Measurements from ENCODE around the gene UIMC1.
"Not testable (repeated sequence)": the region's sequence is repeated elsewhere in the genome, so short reads cannot be mapped to it uniquely, and the experiment has no call there.

The UIMC1 gene

DNA sequence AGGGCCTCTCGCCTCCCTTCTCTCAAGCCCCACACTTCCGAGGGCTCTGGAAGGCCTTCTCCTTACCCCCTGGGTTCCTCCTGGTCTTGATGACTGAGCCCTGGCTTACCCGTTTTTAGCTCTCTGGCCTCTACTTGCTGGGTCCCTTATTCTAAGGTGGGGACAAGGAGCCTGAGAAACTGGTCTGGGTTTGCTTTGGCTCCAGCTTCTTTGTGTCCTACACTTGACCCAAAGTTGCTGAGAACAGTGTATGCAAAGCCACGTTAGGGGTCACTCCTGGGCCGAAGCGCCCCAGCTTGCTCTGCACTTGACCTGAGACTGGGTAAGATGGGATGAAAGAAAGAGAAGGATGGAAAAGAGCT, 16.7 kb upstream of the UIMC1 start:
- DNase-seq (peak in 1 of 2 donors; percentile 15), ATAC-seq (peak; percentile 13)
- H3K4me3 Mint-ChIP-seq: peak overlapping the region; percentile 97 to 99
- peak overlapping the region; percentile 98 to 99 for H3K27ac Mint-ChIP-seq
- H3K4me1 Mint-ChIP-seq: peaks cover 45% of the 10 kb centered on the region
- H3K27me3 Mint-ChIP-seq: no peaks in the 10 kb centered on the region
- no peaks in the 10 kb centered on the region for H3K9me3 Mint-ChIP-seq

DNA sequence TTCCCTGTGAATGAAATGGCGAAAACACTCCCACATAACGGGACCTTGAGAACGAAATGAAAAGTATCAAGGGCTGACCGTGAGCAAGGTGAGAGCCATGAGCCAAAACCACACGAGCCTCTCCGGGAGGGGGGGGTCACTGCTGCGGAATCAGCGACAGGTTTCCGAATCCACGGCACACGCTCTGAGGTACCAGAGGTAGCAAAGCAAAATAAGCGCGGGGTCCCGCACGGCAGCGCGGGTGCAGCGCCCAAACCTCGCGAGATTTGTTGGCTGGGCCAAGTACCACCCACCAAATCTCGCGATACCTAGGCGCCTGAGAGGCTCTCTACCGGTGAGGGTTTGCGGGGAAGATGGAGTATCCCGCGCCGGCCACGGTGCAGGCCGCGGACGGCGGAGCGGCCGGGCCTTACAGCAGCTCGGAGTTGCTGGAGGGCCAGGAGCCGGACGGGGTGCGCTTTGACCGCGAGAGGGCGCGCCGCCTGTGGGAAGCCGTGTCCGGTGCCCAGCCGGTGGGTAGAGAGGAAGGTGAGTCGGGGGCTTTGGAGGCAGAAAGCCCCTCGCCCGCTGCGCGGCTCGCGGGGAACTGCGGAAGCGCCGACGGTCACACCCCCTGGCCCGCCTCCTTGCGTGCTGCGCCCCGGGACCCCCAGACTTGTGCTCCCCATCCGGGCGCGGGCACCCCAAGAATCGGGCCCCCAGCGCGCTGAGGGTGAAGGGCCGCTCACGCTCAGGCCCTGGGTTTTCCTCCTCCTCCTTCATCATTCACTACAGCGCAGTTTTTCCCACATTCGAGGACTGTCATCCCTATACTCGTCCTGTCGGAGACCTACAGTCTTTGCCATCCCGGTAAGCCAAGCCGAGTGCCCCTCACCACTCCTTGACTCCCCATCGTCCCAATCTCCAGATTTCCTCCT, 16.1 kb upstream of the UIMC1 start, which contains the start of gene ZNF346:
ZNF346 (plus strand) TSS at position 311 of the 917 bp plus-strand sequence; CDS start at position 354, 43 bp downstream.
- Mint-ChIP-seq H3K27me3 (no peaks in the 10 kb centered on the region), H3K27ac (peak within 1 kb of the TSS; percentile 98 to 99), H3K4me3 (peak within 1 kb of the TSS; percentile 97 to 99), H3K4me1 (peaks cover 45% of the 10 kb centered on the region), H3K9me3 (no peaks in the 10 kb centered on the region)
- ATAC-seq: peak; percentile 98
- DNase-seq: peak; percentile 94

DNA sequence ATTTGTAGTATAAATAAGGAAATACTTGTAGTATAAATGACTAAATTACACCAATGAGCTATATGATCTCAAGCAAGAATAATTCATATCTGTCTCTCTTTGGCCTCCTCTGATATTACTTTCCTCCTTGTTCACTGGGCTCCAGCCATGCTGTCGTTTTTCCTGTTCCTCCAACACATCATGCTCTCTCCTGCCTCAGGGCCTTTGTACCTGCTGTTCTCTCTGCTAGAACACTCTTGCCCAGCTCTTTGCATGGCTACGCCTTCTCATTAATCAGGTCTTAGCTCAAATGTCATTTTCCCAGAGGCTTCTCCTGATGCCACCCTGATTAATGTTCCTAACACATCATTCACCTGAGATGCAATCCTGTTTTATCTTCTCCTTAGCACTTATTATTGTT, 13.5 kb upstream of the UIMC1 start:
- no peak for DNase-seq
- no peak overlapping the region for H3K27ac Mint-ChIP-seq
- no peaks in the 10 kb centered on the region for H3K27me3 Mint-ChIP-seq
- H3K4me1 Mint-ChIP-seq: peaks cover 37% of the 10 kb centered on the region
- ATAC-seq: no peak
- no peak overlapping the region for H3K4me3 Mint-ChIP-seq
- H3K9me3 Mint-ChIP-seq: no peaks in the 10 kb centered on the region

- Mint-ChIP-seq H3K9me3 (no peaks in the 10 kb centered on the region), H3K27ac (no peak overlapping the region), H3K4me3 (no peak overlapping the region), H3K27me3 (no peaks in the 10 kb centered on the region), H3K4me1 (peaks cover 21% of the 10 kb centered on the region)
- no peak for DNase-seq
- no peak for ATAC-seq
Measured at GRCh38 chr5:177018341-177018740, 11.8 kb upstream of the UIMC1 start.

DNA sequence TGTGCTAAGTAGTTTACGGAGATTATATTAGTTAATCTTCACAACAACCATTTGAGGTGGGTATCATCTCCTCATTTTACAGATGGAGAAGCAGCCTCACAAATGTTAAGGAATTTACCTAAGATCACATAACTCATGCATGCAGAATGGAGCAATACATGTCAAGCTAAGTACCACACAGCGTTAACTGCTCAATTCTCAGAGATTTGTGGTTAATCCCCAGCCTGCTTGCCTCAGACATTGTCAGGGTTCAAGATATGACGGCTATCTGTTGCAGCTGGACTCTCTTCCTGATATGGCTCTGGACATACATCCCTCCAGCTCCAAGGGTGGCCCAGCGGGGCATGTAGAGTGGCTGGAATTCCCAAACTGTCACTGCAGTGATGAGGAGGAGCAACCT, 8.6 kb upstream of the UIMC1 start:
- DNase-seq: no peak
- Mint-ChIP-seq H3K9me3 (no peaks in the 10 kb centered on the region), H3K4me1 (peaks cover 3% of the 10 kb centered on the region), H3K4me3 (no peak overlapping the region), H3K27me3 (no peaks in the 10 kb centered on the region), H3K27ac (no peak overlapping the region)
- ATAC-seq: no peak

DNA sequence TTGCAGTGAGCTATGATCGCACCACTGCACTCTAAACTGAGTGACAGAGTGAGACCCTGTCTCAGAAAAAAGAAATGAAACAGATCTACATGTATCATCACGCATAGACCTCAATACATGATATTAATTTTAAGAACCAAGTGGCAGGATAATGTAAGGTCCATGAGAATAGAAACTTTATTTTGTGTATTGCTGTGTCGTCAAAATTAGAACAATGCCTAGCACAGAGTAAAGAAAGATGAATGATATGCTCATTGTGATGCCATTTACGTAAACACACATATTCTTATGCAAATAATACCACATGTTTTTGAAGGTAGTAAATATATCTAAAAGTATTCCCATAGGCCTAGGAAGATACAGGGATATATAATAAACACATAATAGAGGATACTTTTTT, 3.6 kb upstream of the UIMC1 start:
- Mint-ChIP-seq H3K4me3 (no peak overlapping the region), H3K9me3 (no peaks in the 10 kb centered on the region), H3K27ac (no peak overlapping the region), H3K4me1 (peaks cover 17% of the 10 kb centered on the region), H3K27me3 (no peaks in the 10 kb centered on the region)
- DNase-seq (no peak), ATAC-seq (no peak)

- peaks cover 31% of the 10 kb centered on the region for H3K4me1 Mint-ChIP-seq
- ATAC-seq: no peak
- H3K4me3 Mint-ChIP-seq: no peak overlapping the region
- no peaks in the 10 kb centered on the region for H3K9me3 Mint-ChIP-seq
- no peak for DNase-seq
- no peaks in the 10 kb centered on the region for H3K27me3 Mint-ChIP-seq
- no peak overlapping the region for H3K27ac Mint-ChIP-seq
Measured at GRCh38 chr5:177008716-177009115, 2.1 kb upstream of the UIMC1 start.

- peak; percentile 63 to 76 for DNase-seq
Measured at GRCh38 chr5:177005619-177006264, 837 bp downstream of the UIMC1 start.

GRCh38 chr5:177004961-177005360, 1.6 kb downstream of the UIMC1 start:
- no peaks in the 10 kb centered on the region for H3K27me3 Mint-ChIP-seq

More at GRCh38 chr5:177005619-177006264, 837 bp downstream of the UIMC1 start:
- Mint-ChIP-seq H3K27ac (peak overlapping the region; percentile 92 to 99), H3K27me3 (no peaks in the 10 kb centered on the region), H3K4me3 (peak overlapping the region; percentile 90 to 95), H3K9me3 (no peaks in the 10 kb centered on the region), H3K4me1 (peaks cover 38% of the 10 kb centered on the region)
- peak; percentile 76 for ATAC-seq

DNA sequence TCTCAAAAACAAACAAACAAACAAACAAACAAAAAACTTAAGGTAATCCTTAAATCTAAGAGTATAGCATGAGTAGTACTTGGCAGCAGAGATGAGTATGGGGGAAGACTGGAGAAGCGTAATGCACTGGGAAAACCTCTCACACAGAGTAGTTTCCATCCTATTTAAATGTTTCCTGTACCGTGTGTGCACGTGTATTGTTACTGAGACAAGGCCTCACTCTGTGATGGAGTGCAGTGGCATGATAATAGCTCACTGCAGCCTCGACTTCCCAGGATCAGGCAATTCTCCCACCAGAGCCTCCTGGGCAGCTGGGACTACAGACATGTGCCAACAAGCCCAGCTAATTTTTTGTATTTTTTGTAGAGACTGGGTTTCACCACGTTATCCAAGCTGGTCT, 2.9 kb downstream of the UIMC1 start:
- Mint-ChIP-seq H3K4me1 (peaks cover 46% of the 10 kb centered on the region), H3K4me3 (no peak overlapping the region), H3K27me3 (no peaks in the 10 kb centered on the region)

More at GRCh38 chr5:177004961-177005360, 1.6 kb downstream of the UIMC1 start:
- Mint-ChIP-seq H3K4me1 (peaks cover 40% of the 10 kb centered on the region), H3K9me3 (no peaks in the 10 kb centered on the region), H3K4me3 (peak overlapping the region; percentile 90 to 95), H3K27ac (no peak overlapping the region)
- no peak for ATAC-seq
- DNase-seq: no peak

GRCh38 chr5:176999526-176999925, 7.1 kb downstream of the UIMC1 start:
- H3K27me3 Mint-ChIP-seq, H3K9me3 Mint-ChIP-seq, ATAC-seq, H3K27ac Mint-ChIP-seq, DNase-seq, H3K4me3 Mint-ChIP-seq: not testable (repeated sequence)
- H3K4me1 Mint-ChIP-seq: peaks cover 37% of the 10 kb centered on the region

More for the DNA sequence above, 2.9 kb downstream of the UIMC1 start:
- ATAC-seq: no peak
- no peak for DNase-seq
- Mint-ChIP-seq H3K9me3 (no peaks in the 10 kb centered on the region), H3K27ac (no peak overlapping the region)

DNA sequence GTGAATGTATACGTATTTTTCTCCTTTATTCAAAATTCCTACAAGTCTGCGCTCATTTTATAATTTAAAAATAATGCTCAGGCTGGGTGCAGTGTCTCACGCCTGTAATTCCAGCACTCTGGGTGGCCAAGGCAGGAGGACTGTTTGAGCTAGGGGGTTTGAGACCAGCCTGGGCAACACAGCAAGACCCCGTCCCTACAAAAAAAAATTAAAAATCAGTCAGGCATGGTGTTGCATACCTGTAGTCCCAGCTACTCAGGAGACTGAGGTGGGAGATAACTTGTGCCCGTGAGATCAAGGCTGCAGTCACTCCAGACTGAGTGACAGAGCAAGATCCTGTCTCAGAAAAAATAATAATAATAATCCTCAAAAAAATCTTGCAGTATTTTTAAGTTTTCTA, 7.8 kb downstream of the UIMC1 start:
- Mint-ChIP-seq H3K4me3 (no peak overlapping the region), H3K27ac (no peak overlapping the region), H3K9me3 (no peaks in the 10 kb centered on the region), H3K4me1 (peaks cover 30% of the 10 kb centered on the region), H3K27me3 (no peaks in the 10 kb centered on the region)
- DNase-seq (no peak), ATAC-seq (no peak)

DNA sequence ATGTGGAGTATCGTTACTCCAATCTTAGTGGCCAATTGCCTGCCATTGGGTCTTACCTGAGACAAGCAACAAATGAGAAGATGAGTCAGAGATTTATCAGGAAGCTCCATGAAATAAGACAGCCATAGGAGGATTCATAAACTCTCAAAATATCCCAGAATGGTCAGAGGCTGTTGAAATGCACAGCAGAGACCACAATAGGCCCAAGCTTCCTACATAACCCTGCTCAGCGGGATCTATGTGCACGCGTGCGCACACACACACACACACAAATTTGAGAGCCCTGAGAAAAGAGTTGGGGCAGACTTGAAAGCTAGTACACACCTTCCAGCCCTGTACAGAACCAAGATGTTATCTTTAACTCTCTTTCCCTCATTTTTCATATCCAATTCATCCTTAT, 9.8 kb downstream of the UIMC1 start:
- no peak overlapping the region for H3K27ac Mint-ChIP-seq
- no peak for ATAC-seq
- H3K4me3 Mint-ChIP-seq: no peak overlapping the region
- H3K27me3 Mint-ChIP-seq: no peaks in the 10 kb centered on the region
- no peaks in the 10 kb centered on the region for H3K9me3 Mint-ChIP-seq
- no peak for DNase-seq
- H3K4me1 Mint-ChIP-seq: peaks cover 26% of the 10 kb centered on the region

DNA sequence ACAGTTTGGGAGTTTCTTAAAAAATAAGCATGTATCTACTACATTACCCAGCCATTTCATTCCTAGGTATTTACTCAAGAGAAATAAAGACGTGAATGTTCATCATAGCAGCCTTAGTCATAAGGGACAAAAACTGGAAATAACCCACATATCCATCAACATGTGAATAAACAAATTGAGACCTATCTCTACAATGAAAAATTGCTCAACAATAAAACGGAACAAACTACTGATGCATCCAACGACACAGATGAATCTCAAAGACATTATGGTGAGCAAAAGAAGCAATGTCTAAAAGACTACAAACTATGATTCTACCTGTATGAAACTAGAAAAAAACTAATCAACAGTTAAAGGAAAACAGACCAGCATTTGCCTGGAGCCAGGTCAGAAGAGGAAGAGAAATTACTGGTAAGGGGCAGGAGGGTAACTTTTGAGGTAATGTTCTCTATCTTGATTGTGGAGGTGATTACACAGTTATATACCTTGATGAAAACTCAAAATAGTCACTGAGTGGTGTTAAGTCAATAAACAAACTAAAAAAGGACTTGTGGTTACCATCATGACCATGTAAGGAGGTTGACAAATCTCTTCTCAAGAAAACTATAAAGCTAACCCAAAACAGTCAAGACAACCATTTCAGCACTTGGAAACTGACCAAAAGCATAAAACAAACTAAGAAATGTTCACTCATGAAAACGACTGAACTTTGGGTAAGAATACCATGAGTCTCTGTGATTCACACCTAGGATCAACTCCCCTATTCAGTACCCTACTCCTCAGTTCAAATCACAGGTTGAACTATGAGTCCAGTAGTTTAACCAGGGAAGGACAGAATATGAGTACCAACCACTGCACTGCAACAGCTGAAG, 10.4 kb downstream of the UIMC1 start:
- Mint-ChIP-seq H3K4me3 (no peak overlapping the region), H3K27ac (no peak overlapping the region), H3K9me3 (no peaks in the 10 kb centered on the region), H3K4me1 (peaks cover 26% of the 10 kb centered on the region), H3K27me3 (no peaks in the 10 kb centered on the region)
- ATAC-seq (no peak), DNase-seq (no peak)

DNA sequence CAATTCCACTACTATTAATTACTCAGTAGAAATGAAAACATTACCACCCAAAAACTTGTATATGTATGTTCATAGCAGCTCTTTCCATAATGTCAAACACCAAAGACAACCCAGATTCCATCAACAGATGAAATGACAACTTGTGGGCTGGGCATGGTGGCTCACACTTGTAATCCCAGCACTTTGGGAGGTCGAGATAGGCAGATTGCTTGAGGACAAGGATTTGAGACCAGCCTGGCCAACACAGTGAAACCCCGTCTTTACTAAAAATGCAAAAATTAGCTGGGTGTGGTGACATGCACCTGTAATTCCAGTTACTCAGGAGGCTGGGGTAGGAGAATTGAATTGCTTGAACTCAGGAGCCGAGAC, 11.5 kb downstream of the UIMC1 start:
- Mint-ChIP-seq H3K27me3 (no peaks in the 10 kb centered on the region), H3K27ac (no peak overlapping the region), H3K4me1 (peaks cover 26% of the 10 kb centered on the region), H3K4me3 (no peak overlapping the region), H3K9me3 (no peaks in the 10 kb centered on the region)
- ATAC-seq: no peak
- DNase-seq: no peak

All from stimulated activated naive CD8-positive, alpha-beta T cell treated with anti-CD3 and anti-CD28 coated beads, Interleukin-15, amount 100 ng/mL, for 72 hours (primary cell).